Keratinocyte (primary cell): Measurements from ENCODE around the gene SCYL3. TPM values are rescaled to one million over a fixed set of nuclear protein-coding genes. Genes with fewer than 3 reads are reported as not detected.
"Not testable (repeated sequence)": the region's sequence is repeated elsewhere in the genome, so short reads cannot be mapped to it uniquely, and the experiment has no call there.

ENCODE experiments used
- DNase-seq: peaks from one replicate; pipeline ENCODE4 v3.0.0-alpha.2; 2011; ENCODE audit warnings: low read depth, missing footprints, low spot score
- FAIRE-seq: peaks from 2 replicates; lab custom pipeline; 2011; peaks lifted over from hg19 to GRCh38; lab: Jason Lieb, UNC
- H2AFZ ChIP-seq: 2 replicates; pipeline ENCODE4 v1.6.0; 2012; ENCODE audit warnings: low read length, control low read depth, inconsistent platforms; ENCODE audit not compliant: control insufficient read depth
- H3K27ac ChIP-seq: 2 replicates; pipeline ENCODE4 v1.5.1; 2011; ENCODE audit warnings: low read length; ENCODE audit not compliant: control insufficient read depth, insufficient read depth
- H3K27me3 ChIP-seq: 3 replicates; pipeline ENCODE4 v1.6.0; 2011; ENCODE audit warnings: low read length; ENCODE audit not compliant: control insufficient read depth, insufficient read depth; ENCODE audit errors: extremely low read depth
- H3K36me3 ChIP-seq, 2 experiments: 2 replicates in 1 of 2; 3 replicates in 1 of 2; pipeline ENCODE4 v1.5.1; 2011; ENCODE audit warnings: low read length in 2 of 2, mild to moderate bottlenecking in 1 of 2; ENCODE audit not compliant: control insufficient read depth in 2 of 2, insufficient read depth in 2 of 2; ENCODE audit errors: extremely low read depth in 1 of 2
- H3K4me1 ChIP-seq: 3 replicates; pipeline ENCODE4 v1.5.1; 2011; ENCODE audit warnings: low read length; ENCODE audit not compliant: control insufficient read depth, insufficient read depth; ENCODE audit errors: extremely low read depth
- H3K4me2 ChIP-seq: 3 replicates; pipeline ENCODE4 v1.6.0; 2011; ENCODE audit warnings: low read depth, low read length; ENCODE audit not compliant: control insufficient read depth, insufficient read depth; ENCODE audit errors: extremely low read depth
- H3K4me3 ChIP-seq, 3 experiments: fragments of 200-600 bp in 1 of 3; sonication (generic) in 1 of 3; 2 replicates in 2 of 3; 3 replicates in 1 of 3; pipeline ENCODE4 v1.5.1; 2011 to 2016; ENCODE audit warnings: low read length in 3 of 3, mild to moderate bottlenecking in 3 of 3, control low read depth in 2 of 3, inconsistent platforms in 1 of 3, low read depth in 1 of 3, mixed read lengths in 1 of 3, mixed run types in 1 of 3, moderate library complexity in 1 of 3; ENCODE audit not compliant: control insufficient read depth in 2 of 3, insufficient read depth in 2 of 3; ENCODE audit errors: extremely low read depth in 1 of 3
- H3K79me2 ChIP-seq: 2 replicates; pipeline ENCODE4 v1.6.0; 2012; ENCODE audit warnings: low read length; ENCODE audit not compliant: control insufficient read depth, insufficient read depth
- H3K9ac ChIP-seq: 3 replicates; pipeline ENCODE4 v1.6.0; 2011; ENCODE audit warnings: low read length; ENCODE audit not compliant: control insufficient read depth, insufficient read depth; ENCODE audit errors: extremely low read depth
- H3K9me1 ChIP-seq: 3 replicates; pipeline ENCODE4 v1.6.0; 2011; ENCODE audit warnings: low read length; ENCODE audit not compliant: control insufficient read depth, insufficient read depth; ENCODE audit errors: extremely low read depth
- H3K9me3 ChIP-seq: 2 replicates; pipeline ENCODE4 v1.5.1; 2012; ENCODE audit warnings: low read depth, low read length; ENCODE audit not compliant: control insufficient read depth
- H4K20me1 ChIP-seq: 3 replicates; pipeline ENCODE4 v1.6.0; 2011; ENCODE audit warnings: low read length; ENCODE audit not compliant: control insufficient read depth, insufficient read depth; ENCODE audit errors: extremely low read depth
- CTCF ChIP-seq, 3 experiments: IDR thresholded peaks in 1 of 3; conservative IDR thresholded peaks in 1 of 3; optimal IDR thresholded peaks in 1 of 3; 2 replicates in 2 of 3; 3 replicates in 1 of 3; pipeline versions ENCODE3 to v1.5.1; 2011; ENCODE audit warnings: low read length in 3 of 3, mild to moderate bottlenecking in 3 of 3, moderate library complexity in 2 of 3, control low read depth in 1 of 3, inconsistent platforms in 1 of 3; ENCODE audit not compliant: insufficient read depth in 2 of 3; ENCODE audit errors: extremely low read depth in 1 of 3
- EZH2 ChIP-seq: IDR thresholded peaks from one replicate; pipeline ENCODE4 v1.6.1; 2012; ENCODE audit warnings: inconsistent platforms, mild to moderate bottlenecking, low read length, moderate library complexity
- dilution Hi-C: fragments of 300-500 bp; cut with MboI; formaldehyde crosslinking; loops from one replicate; pipeline ENCODE4 v1.7.0; 2020; ENCODE audit warnings: low sequenced_read_pairs; ENCODE audit not compliant: extremely low pct_ligation_motif_present
- polyA plus RNA-seq, 5 experiments: library from polyadenylated mRNA; depleted of rRNA in 3 of 5; stranded (reverse) in 3 of 5; stranded (forward) in 1 of 5; unstranded in 1 of 5; fragments of >200 nt; gene quantifications; 1 replicate in 1 of 5; 2 replicates in 3 of 5; 3 replicates in 1 of 5; pipeline versions ENCODE4 v1.2.1 to v1.2.3, GENCODE V29; 2011 to 2012; ENCODE audit warnings: missing spikeins in 2 of 5, low read depth in 1 of 5, low replicate concordance in 1 of 5

The SCYL3 gene
- polyA plus RNA-seq, 1 donor (not counting 4 experiments of a cell fraction or from before 2014, with no cell fraction given) = 8.0 TPM

GRCh38 chr1:169814265-169814664 lies 79.4 kb downstream of the SCYL3 start:
- no peak for FAIRE-seq
- dilution Hi-C loops = no loop called here
- H3K27me3 ChIP-seq = no peaks in the 10 kb centered on the region

GRCh38 chr1:169812131-169812530 lies 81.6 kb downstream of the SCYL3 start:
- Histone ChIP-seq H3K36me3 (no peaks in the 10 kb centered on the region), H3K27me3 (no peaks in the 10 kb centered on the region), H3K79me2 (no peaks in the 10 kb centered on the region), H3K9me1 (no peaks in the 10 kb centered on the region), H4K20me1 (no peaks in the 10 kb centered on the region), H3K4me3 (no peak overlapping the region), H3K9ac (no peak overlapping the region), H2AFZ (no peak overlapping the region), H3K4me2 (no peak overlapping the region), H3K27ac (no peak overlapping the region), H3K9me3 (no peaks in the 10 kb centered on the region), H3K4me1 (no peaks in the 10 kb centered on the region)
- dilution Hi-C loops = no loop called here
- FAIRE-seq (no peak), DNase-seq (no peak)
- no peak for TF ChIP-seq EZH2
- no peak for TF ChIP-seq CTCF (optimal IDR thresholded peaks at IDR 0.05 in 1 of 3, IDR thresholded peaks at IDR 0.05 in 1 of 3, conservative IDR thresholded peaks at IDR 0.05 in 1 of 3; ENCODE audit: extremely low read depth in 1 of 3, insufficient read depth in 2 of 3, low read length in 3 of 3)

More at GRCh38 chr1:169814265-169814664, 79.4 kb downstream of the SCYL3 start:
- H3K36me3 ChIP-seq = no peaks in the 10 kb centered on the region
- H3K79me2 ChIP-seq = no peaks in the 10 kb centered on the region
- H3K9me3 ChIP-seq = no peaks in the 10 kb centered on the region
- H4K20me1 ChIP-seq = no peaks in the 10 kb centered on the region
- no peak for TF ChIP-seq EZH2
- no peak for TF ChIP-seq CTCF (optimal IDR thresholded peaks at IDR 0.05 in 1 of 3, IDR thresholded peaks at IDR 0.05 in 1 of 3, conservative IDR thresholded peaks at IDR 0.05 in 1 of 3; ENCODE audit: extremely low read depth in 1 of 3, insufficient read depth in 2 of 3, low read length in 3 of 3)
- H2AFZ ChIP-seq = no peak overlapping the region
- H3K9me1 ChIP-seq = no peaks in the 10 kb centered on the region
- no peak overlapping the region for H3K27ac ChIP-seq
- DNase-seq = no peak
- no peak overlapping the region for H3K4me2 ChIP-seq
- no peak overlapping the region for H3K9ac ChIP-seq
- no peak overlapping the region for H3K4me3 ChIP-seq
- no peaks in the 10 kb centered on the region for H3K4me1 ChIP-seq

GRCh38 chr1:169811418-169812035 lies 82.2 kb downstream of the SCYL3 start:
- H3K9me3 ChIP-seq, H3K4me2 ChIP-seq, H3K27ac ChIP-seq, FAIRE-seq, H4K20me1 ChIP-seq, H3K9me1 ChIP-seq, H3K4me3 ChIP-seq, H3K36me3 ChIP-seq, H3K27me3 ChIP-seq, H2AFZ ChIP-seq, dilution Hi-C loops, H3K9ac ChIP-seq, DNase-seq, H3K4me1 ChIP-seq, H3K79me2 ChIP-seq: not testable (repeated sequence)
